GM12878 (cell line): ENCODE measurements around the gene PLIN3. TPM values are rescaled to one million over a fixed set of nuclear protein-coding genes. Genes with fewer than 3 reads are reported as not detected.

Experiments
- ATAC-seq: fragments of 200-7000 bp; cut with Tn5 transposase; 3 replicates; pipeline ENCODE4 v1.9.1; 2020; ENCODE audit warnings: mild to moderate bottlenecking, moderate library complexity
- BruUV-seq: library from RNA; stranded (reverse); fragments of 400-500 nt; replicated peaks from 2 replicates; lab custom pipeline; 2021; lab: Mats Ljungman, UMichigan
- CTCF ChIA-PET: fragments of 300-600 bp; sonication (Branson Sonifier 250); formaldehyde crosslinking; extraction: SDS; loops from one replicate; lab custom pipeline; 2021; ENCODE audit warnings: inconsistent platforms; lab: Yijun Ruan, JAX
- POLR2A ChIA-PET: fragments of 350-600 bp; formaldehyde crosslinking; extraction: SDS; loops from one replicate; lab custom pipeline; 2021; ENCODE audit warnings: inconsistent platforms; lab: Charles Lee
- RAD21 ChIA-PET: fragments of 300-600 bp; sonication (Branson Sonifier 250); formaldehyde crosslinking; loops from one replicate; lab custom pipeline; 2023; ENCODE audit warnings: antibody characterized with exemption; ENCODE audit not compliant: unreplicated experiment; lab: Charles Lee
- SMC1A ChIA-PET: fragments of 300-600 bp; sonication (Branson Sonifier 250); formaldehyde crosslinking; loops from one replicate; lab custom pipeline; 2023; ENCODE audit not compliant: unreplicated experiment, uncharacterized antibody; lab: Charles Lee
- DNase-seq: peaks from one replicate; pipeline ENCODE4 v3.0.0-alpha.2; 2011; ENCODE audit warnings: low read depth, low spot score
- FAIRE-seq: peaks from 3 replicates; lab custom pipeline; 2011; peaks lifted over from hg19 to GRCh38; lab: Jason Lieb, UNC
- H2AFZ ChIP-seq: 2 replicates; pipeline ENCODE4 v1.6.0; 2011; ENCODE audit warnings: low read depth, low read length, control low read depth; ENCODE audit not compliant: control insufficient read depth
- H3K27ac ChIP-seq: 2 replicates; pipeline ENCODE4 v1.5.1; 2011; ENCODE audit warnings: control low read depth; ENCODE audit not compliant: control insufficient read depth, insufficient read depth
- H3K27me3 ChIP-seq, 2 experiments: replicated peaks in 1 of 2; 2 replicates each; pipeline versions ENCODE4 v1.6.0 to v1.6.1; 2011; ENCODE audit warnings: low read length in 1 of 2; ENCODE audit not compliant: control insufficient read depth in 2 of 2, insufficient read depth in 2 of 2
- H3K36me3 ChIP-seq, 2 experiments: 2 replicates each; pipeline ENCODE4 v1.5.1; 2011; ENCODE audit warnings: low read length in 1 of 2; ENCODE audit not compliant: control insufficient read depth in 2 of 2, insufficient read depth in 2 of 2
- H3K4me1 ChIP-seq: 2 replicates; pipeline ENCODE4 v1.6.1; 2011; ENCODE audit warnings: mild to moderate bottlenecking, low read length, moderate library complexity, mixed read lengths; ENCODE audit not compliant: control insufficient read depth, insufficient read depth
- H3K4me2 ChIP-seq: 2 replicates; pipeline ENCODE4 v1.6.0; 2011; ENCODE audit warnings: control low read depth; ENCODE audit not compliant: control insufficient read depth, insufficient read depth
- H3K4me3 ChIP-seq: fragments of 200-600 bp; sonication (generic); 2 replicates; pipeline ENCODE4 v1.5.1; 2016
- H3K79me2 ChIP-seq: 2 replicates; pipeline ENCODE4 v1.6.0; 2011; ENCODE audit warnings: low read length; ENCODE audit not compliant: control insufficient read depth, insufficient read depth
- H3K9ac ChIP-seq: 2 replicates; pipeline ENCODE4 v1.8.0; 2011; ENCODE audit warnings: low read length, control low read depth, mixed read lengths; ENCODE audit not compliant: control insufficient read depth, insufficient read depth
- H3K9me3 ChIP-seq: replicated peaks from 3 replicates; pipeline ENCODE4 v1.5.1; 2011; ENCODE audit warnings: mild to moderate bottlenecking, low read length; ENCODE audit not compliant: control insufficient read depth, insufficient read depth
- H4K20me1 ChIP-seq: 2 replicates; pipeline ENCODE4 v1.6.0; 2011; ENCODE audit not compliant: control insufficient read depth, insufficient read depth
- CUX1 ChIP-seq: IDR thresholded peaks from 2 replicates; pipeline ENCODE4 v1.6.1; 2012; ENCODE audit warnings: improper control_type of control experiment, low read depth, low read length; ENCODE audit not compliant: insufficient replicate concordance
- MAX ChIP-seq: IDR thresholded peaks from 2 replicates; pipeline ENCODE4 v1.6.1; 2012; ENCODE audit warnings: low read depth, low read length, improper control_type of control experiment
- MYC ChIP-seq: IDR thresholded peaks from 2 replicates; pipeline ENCODE4 v1.6.1; 2011; ENCODE audit warnings: mild to moderate bottlenecking, low read length, moderate library complexity, inconsistent platforms; ENCODE audit not compliant: insufficient read depth, insufficient replicate concordance, insufficient read length, severe bottlenecking
- NFIC ChIP-seq: IDR thresholded peaks from 2 replicates; pipeline ENCODE4 v1.6.1; 2012; ENCODE audit warnings: low read depth, mild to moderate bottlenecking, inconsistent platforms, low read length, moderate library complexity
- NRF1 ChIP-seq: conservative IDR thresholded peaks from 2 replicates; pipeline ENCODE4 v1.6.1; 2011; ENCODE audit warnings: mild to moderate bottlenecking, low read depth, low read length, improper control_type of control experiment
- PAX5 ChIP-seq: IDR thresholded peaks from 2 replicates; pipeline ENCODE4 v1.6.1; 2011; ENCODE audit warnings: low read depth, low read length, borderline replicate concordance
- RCOR1 ChIP-seq: conservative IDR thresholded peaks from 2 replicates; pipeline ENCODE4 v1.6.1; 2012; ENCODE audit warnings: low read depth, low read length, improper control_type of control experiment
- RELA ChIP-seq: fragments of 450-650 bp; IDR thresholded peaks from 2 replicates; pipeline ENCODE4 v1.8.0; 2014; ENCODE audit warnings: borderline replicate concordance; ENCODE audit not compliant: partially characterized antibody
- SIN3A ChIP-seq: IDR thresholded peaks from 2 replicates; pipeline ENCODE4 v1.6.1; 2012; ENCODE audit warnings: low read depth, low read length, improper control_type of control experiment
- SMARCA5 ChIP-seq: fragments of 450-650 bp; IDR thresholded peaks from 2 replicates; pipeline ENCODE4 v1.6.1; 2017; ENCODE audit warnings: mild to moderate bottlenecking
- TCF12 ChIP-seq: IDR thresholded peaks from 2 replicates; pipeline ENCODE4 v1.6.1; 2011; ENCODE audit warnings: low read depth, mild to moderate bottlenecking, low read length
- ZBTB4 ChIP-seq: fragments of 450-650 bp; formaldehyde crosslinking; IDR thresholded peaks from 2 replicates; pipeline ENCODE4 v1.4.0; 2022; ENCODE audit warnings: mild to moderate bottlenecking, moderate library complexity
- ZNF274 ChIP-seq: IDR thresholded peaks from one replicate; pipeline ENCODE4 v1.8.0; 2011; ENCODE audit not compliant: insufficient read length, insufficient read depth
- ZSCAN29 ChIP-seq: fragments of 450-650 bp; IDR thresholded peaks from 2 replicates; pipeline ENCODE4 v1.6.1; 2017; ENCODE audit warnings: mild to moderate bottlenecking, moderate library complexity
- WGBS: methylation state at CpG from one replicate; pipeline ENCODE4 v1.1.6; 2016; ENCODE audit warnings: low lambda C conversion rate; ENCODE audit not compliant: insufficient replicate concordance, insufficient coverage; ENCODE audit errors: missing lambda C conversion rate; 5-methylcytosine and 5-hydroxymethylcytosine counted together
- in situ Hi-C: fragments of 300-500 bp; cut with MboI; formaldehyde crosslinking; loops from 9 replicates; pipeline ENCODE4 v1.14.3; 2018; ENCODE audit warnings: mixed read lengths
- intact Hi-C: fragments of 100-400 bp; cut with micrococcal nuclease; formaldehyde crosslinking; loops from one replicate; pipeline ENCODE4 v1.14.2; 2022; ENCODE audit not compliant: unreplicated experiment
- polyA plus RNA-seq, 11 experiments: library from polyadenylated mRNA; depleted of rRNA in 4 of 11; unstranded in 6 of 11; stranded (reverse) in 5 of 11; fragments of >200 nt; fragmentation: Nextera tagmentation in 4 of 11; fragmentation: Illumina TruSeq in 1 of 11; extraction: Ambion mirVana in 4 of 11; extraction: Trizol in 1 of 11; gene quantifications; 1 replicate in 1 of 11; 2 replicates in 10 of 11; pipeline versions ENCODE4 v1.2.1 to v1.2.3, GENCODE V29; 2011 to 2016; ENCODE audit warnings: inconsistent platforms in 2 of 11, missing spikeins in 2 of 11, low read depth in 1 of 11
- total RNA-seq, 4 experiments: library from RNA; depleted of rRNA in 3 of 4; stranded (reverse); fragments of >200 nt in 3 of 4; fragmentation: Illumina TruSeq in 1 of 4; extraction: Trizol in 1 of 4; gene quantifications; 2 replicates each; pipeline versions ENCODE4 v1.2.1 to v1.2.3, GENCODE V29; 2013 to 2021

PLIN3 gene
- total and polyA plus RNA-seq, 10 of the 15 experiments (the other 5 are each of a cell fraction or from before 2014, with no cell fraction given), result 7.7 to 71.4 (median 66.8) TPM

GRCh38 chr19:4908781-4909155 is 41.3 kb upstream of the PLIN3 start:
- no peaks in the 10 kb centered on the region for H3K27me3 ChIP-seq
- WGBS, result 90% methylated on average over 15 of the region's 15 CpGs
- H4K20me1 ChIP-seq, result no peaks in the 10 kb centered on the region

More at GRCh38 chr19:4908781-4909155, 41.3 kb upstream of the PLIN3 start:
- no peak overlapping the region for H3K9ac ChIP-seq
- POLR2A ChIA-PET, result interaction anchor here (0.6 to 0.8 kb wide), 4 partner anchors 41 to 414 kb away, joined by 3 to 4 read pairs (median 3); partner anchors contain the start of gene PLIN3
- no peak for TF ChIP-seq RCOR1
- no peak for TF ChIP-seq ZBTB4
- TF ChIP-seq CUX1, result no peak
- no peak for TF ChIP-seq MAX
- no peak for TF ChIP-seq NRF1
- TF ChIP-seq PAX5, result no peak
- no peak for TF ChIP-seq NFIC
- no peak for TF ChIP-seq ZSCAN29
- TF ChIP-seq SIN3A, result no peak
- TF ChIP-seq RELA, result no peak
- TF ChIP-seq MYC, result no peak
- no peak for TF ChIP-seq TCF12
- TF ChIP-seq ZNF274, result no peak
- no peak for TF ChIP-seq SMARCA5
- CTCF ChIA-PET, result interaction anchor here (1.0 to 2.0 kb wide), 2 partner anchors 100 to 117 kb away, joined by 3 to 10 read pairs; partner anchors contain the start of gene FEM1A
- intact Hi-C loops, result no loop called here
- H3K27ac ChIP-seq, result no peak overlapping the region
- DNase-seq (no peak), FAIRE-seq (no peak), ATAC-seq (no peak)
- SMC1A ChIA-PET, result no interaction called here
- H3K4me2 ChIP-seq, result peak overlapping the region; percentile 81; the same call in 1 of the 2 replicates
- H3K36me3 ChIP-seq, result peaks cover 0 to 13% of the 10 kb centered on the region in 2 experiments; a peak in 2 of 4 replicates
- peaks cover 22% of the 10 kb centered on the region for H3K4me1 ChIP-seq
- no peak overlapping the region for H3K4me3 ChIP-seq
- H2AFZ ChIP-seq, result peak overlapping the region; percentile 5; the same call in 1 of the 2 replicates
- H3K9me3 ChIP-seq, result no peaks in the 10 kb centered on the region
- BruUV-seq, result no TSS peak
- RAD21 ChIA-PET, result no interaction called here
- in situ Hi-C loops, result no loop called here
- H3K79me2 ChIP-seq, result peaks cover 38% of the 10 kb centered on the region
